Stomach (tissue), 4 donors: ENCODE results near the gene BCL2L15.

Experiments
- POLR2A ChIP-seq, 4 donors: fragments of 450-650 bp; IDR thresholded peaks; one replicate each; pipeline ENCODE4 v1.6.1; 2016; ENCODE audit warnings: antibody characterized with exemption in 4 of 4, control low read depth in 2 of 4, mild to moderate bottlenecking in 1 of 4, moderate library complexity in 1 of 4
- POLR2AphosphoS5 ChIP-seq, 3 donors: sonication (generic); formaldehyde crosslinking; IDR thresholded peaks; one replicate each; pipeline ENCODE4 v1.6.1; 2016; ENCODE audit warnings: antibody characterized with exemption in 3 of 3

GRCh38 chr1:113901191-113901590, 13.8 kb upstream of the BCL2L15 start:
- TF ChIP-seq POLR2AphosphoS5 (IDR thresholded peaks at IDR 0.05) (no peak), POLR2A (IDR thresholded peaks at IDR 0.05) (no peak)
